AG04449 (cell line): Measurements from ENCODE around the gene TBK1.
"Not testable (repeated sequence)": the region's sequence is repeated elsewhere in the genome, so short reads cannot be mapped to it uniquely, and the experiment has no call there.

Source experiments
- CTCF ChIA-PET: fragments of 350-600 bp; formaldehyde crosslinking; extraction: SDS; loops from one replicate; lab custom pipeline; 2021; ENCODE audit warnings: antibody characterized with exemption; lab: Yijun Ruan, JAX
- POLR2A ChIA-PET: fragments of 400-600, 350-600 bp; formaldehyde crosslinking; extraction: SDS; loops from one replicate; lab custom pipeline; 2020; ENCODE audit warnings: antibody characterized with exemption, inconsistent platforms; lab: Yijun Ruan, JAX
- DNase-seq: peaks from one replicate; pipeline ENCODE4 v3.0.0-alpha.2; 2010; ENCODE audit warnings: low read depth, low spot score
- H3K4me3 ChIP-seq: 2 replicates; pipeline ENCODE4 v1.5.1; 2011; ENCODE audit warnings: low read depth, mild to moderate bottlenecking, control low read depth, low read length
- TF ChIP-seq, protein P1 (sequence below): IDR thresholded peaks from one replicate; pipeline ENCODE4 v1.5.1; 2011; ENCODE audit warnings: mild to moderate bottlenecking, moderate library complexity, low read length, control low read depth, inconsistent platforms; ENCODE audit not compliant: insufficient read depth; ENCODE audit errors: missing control alignments

Gene TBK1

GRCh38 chr12:64510667-64511066 lies 58.7 kb downstream of the TBK1 start:
- TF ChIP-seq, protein P1, sequence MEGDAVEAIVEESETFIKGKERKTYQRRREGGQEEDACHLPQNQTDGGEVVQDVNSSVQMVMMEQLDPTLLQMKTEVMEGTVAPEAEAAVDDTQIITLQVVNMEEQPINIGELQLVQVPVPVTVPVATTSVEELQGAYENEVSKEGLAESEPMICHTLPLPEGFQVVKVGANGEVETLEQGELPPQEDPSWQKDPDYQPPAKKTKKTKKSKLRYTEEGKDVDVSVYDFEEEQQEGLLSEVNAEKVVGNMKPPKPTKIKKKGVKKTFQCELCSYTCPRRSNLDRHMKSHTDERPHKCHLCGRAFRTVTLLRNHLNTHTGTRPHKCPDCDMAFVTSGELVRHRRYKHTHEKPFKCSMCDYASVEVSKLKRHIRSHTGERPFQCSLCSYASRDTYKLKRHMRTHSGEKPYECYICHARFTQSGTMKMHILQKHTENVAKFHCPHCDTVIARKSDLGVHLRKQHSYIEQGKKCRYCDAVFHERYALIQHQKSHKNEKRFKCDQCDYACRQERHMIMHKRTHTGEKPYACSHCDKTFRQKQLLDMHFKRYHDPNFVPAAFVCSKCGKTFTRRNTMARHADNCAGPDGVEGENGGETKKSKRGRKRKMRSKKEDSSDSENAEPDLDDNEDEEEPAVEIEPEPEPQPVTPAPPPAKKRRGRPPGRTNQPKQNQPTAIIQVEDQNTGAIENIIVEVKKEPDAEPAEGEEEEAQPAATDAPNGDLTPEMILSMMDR = no peak
- CTCF ChIA-PET = interaction anchor here (1.1 to 1.2 kb wide), 2 partner anchors 39 to 187 kb away, joined by 3 read pairs; no protein-coding TSS in a partner anchor
- DNase-seq = no peak
- POLR2A ChIA-PET = no interaction called here
- H3K4me3 ChIP-seq = no peak overlapping the region

GRCh38 chr12:64518396-64518795 lies 66.5 kb downstream of the TBK1 start:
- ChIA-PET POLR2A (no interaction called here), CTCF (no interaction called here)
- TF ChIP-seq, protein P1 = no peak
- DNase-seq = no peak
- H3K4me3 ChIP-seq = no peak overlapping the region

DNA sequence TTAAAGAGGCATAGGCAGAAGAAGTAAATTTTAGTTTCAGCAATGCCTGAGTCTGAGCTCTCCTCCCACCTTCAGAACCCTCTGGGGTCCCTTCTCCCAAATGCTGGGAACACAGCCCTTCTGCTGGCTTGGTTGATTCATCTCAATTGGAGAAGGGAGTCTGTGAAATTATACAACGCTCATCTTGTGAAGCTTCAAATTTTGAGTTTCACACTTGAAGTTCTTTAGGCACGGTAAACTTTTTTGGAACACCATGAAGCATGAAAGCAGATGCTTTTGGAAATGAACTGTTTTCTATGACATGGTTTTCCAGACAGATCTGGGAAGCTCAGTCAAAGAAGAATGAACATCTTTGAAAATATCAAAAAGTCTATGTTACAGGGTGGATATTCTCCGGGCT lies 69.9 kb downstream of the TBK1 start:
- H3K4me3 ChIP-seq = no peak overlapping the region
- ChIA-PET POLR2A (no interaction called here), CTCF (interaction anchor here (1.0 to 4.1 kb wide), 4 partner anchors 9 to 176 kb away, joined by 3 to 26 read pairs (median 6); no protein-coding TSS in a partner anchor)
- TF ChIP-seq, protein P1 = no peak
- DNase-seq = no peak

- ChIA-PET POLR2A (no interaction called here), CTCF (interaction anchor here (1.0 to 4.1 kb wide), 4 partner anchors 8 to 175 kb away, joined by 3 to 26 read pairs (median 6); no protein-coding TSS in a partner anchor)
- H3K4me3 ChIP-seq = no peak overlapping the region
- TF ChIP-seq, protein P1 = no peak
- peak; percentile 9 for DNase-seq
Measured at GRCh38 chr12:64522316-64522715, 70.4 kb downstream of the TBK1 start.

DNA sequence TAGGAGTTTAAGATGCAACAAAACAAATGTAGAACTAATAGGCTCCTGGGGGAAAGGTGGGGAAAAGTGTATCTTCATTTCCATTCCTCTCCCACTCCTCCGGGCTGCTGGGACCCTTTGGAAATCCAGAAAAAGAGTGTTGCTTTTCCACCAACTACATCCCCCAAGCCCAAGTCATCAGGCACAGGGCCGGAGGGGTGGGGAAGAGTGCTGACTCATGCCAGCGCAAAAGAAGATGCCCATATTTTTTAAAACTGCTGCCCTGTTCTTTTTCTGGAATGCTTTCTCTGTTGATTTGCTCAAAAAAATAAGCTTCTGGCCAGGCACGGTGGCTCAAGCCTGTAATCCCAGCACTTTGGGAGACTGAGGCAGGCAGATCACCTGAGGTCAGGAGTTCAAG lies 70.9 kb downstream of the TBK1 start:
- ChIA-PET CTCF (interaction anchor here (0.6 to 4.1 kb wide), 5 partner anchors 10 to 100 kb away, joined by 3 to 26 read pairs (median 3); no protein-coding TSS in a partner anchor), POLR2A (no interaction called here)
- TF ChIP-seq, protein P1 = no peak

GRCh38 chr12:64523565-64524444 lies 71.9 kb downstream of the TBK1 start:
- CTCF ChIA-PET = interaction anchor here (0.6 to 4.1 kb wide), 7 partner anchors 10 to 174 kb away, joined by 3 to 26 read pairs (median 3); no protein-coding TSS in a partner anchor
- H3K4me3 ChIP-seq, POLR2A ChIA-PET: not testable (repeated sequence)
- DNase-seq = peak; percentile 24

More for the DNA sequence above, 70.9 kb downstream of the TBK1 start:
- DNase-seq = no peak
- no peak overlapping the region for H3K4me3 ChIP-seq
